WI38 (cell line): ENCODE data around the gene BRIX1.

ENCODE experiments used
- H3K4me3 ChIP-seq: 2 replicates; pipeline ENCODE4 v1.5.1; 2011; ENCODE audit warnings: low read depth, mild to moderate bottlenecking, control low read depth, low read length
- CTCF ChIP-seq: IDR thresholded peaks from 2 replicates; pipeline ENCODE4 v1.5.1; 2012; ENCODE audit warnings: low read depth, mild to moderate bottlenecking, control low read depth, low read length

The BRIX1 gene

GRCh38 chr5:34881246-34881645 is 34.3 kb upstream of the BRIX1 start:
- H3K4me3 ChIP-seq = no peak overlapping the region
- TF ChIP-seq CTCF = no peak

GRCh38 chr5:34886392-34887119 is 29.0 kb upstream of the BRIX1 start:
- TF ChIP-seq CTCF = no peak

GRCh38 chr5:34889394-34889793 is 26.1 kb upstream of the BRIX1 start:
- no peak for TF ChIP-seq CTCF
- no peak overlapping the region for H3K4me3 ChIP-seq

More at GRCh38 chr5:34886392-34887119, 29.0 kb upstream of the BRIX1 start:
- no peak overlapping the region for H3K4me3 ChIP-seq

GRCh38 chr5:34891981-34892380 is 23.5 kb upstream of the BRIX1 start:
- no peak overlapping the region for H3K4me3 ChIP-seq
- no peak for TF ChIP-seq CTCF

- TF ChIP-seq CTCF = no peak
- no peak overlapping the region for H3K4me3 ChIP-seq
Observed at GRCh38 chr5:34892414-34892813, 23.1 kb upstream of the BRIX1 start.

GRCh38 chr5:34894716-34895115 is 20.8 kb upstream of the BRIX1 start:
- H3K4me3 ChIP-seq = no peak overlapping the region
- TF ChIP-seq CTCF = no peak

- no peak for TF ChIP-seq CTCF
- no peak overlapping the region for H3K4me3 ChIP-seq
Observed at GRCh38 chr5:34895641-34896419, 19.7 kb upstream of the BRIX1 start.
